ENCODE measurements around the gene TMEM82.
"Not testable (repeated sequence)": the region's sequence is repeated elsewhere in the genome, so short reads cannot be mapped to it uniquely, and the experiment has no call there.

Gene TMEM82

GRCh38 chr1:15742339-15742801, at the start of gene TMEM82:
Gene TMEM82, plus strand, starts transcription at chr1:15742499. Its CDS starts 61 bp downstream, at chr1:15742560.
- no peak for DNase-seq (ENCODE audit: low read depth, low spot score)

- no peak for DNase-seq (ENCODE audit: low read depth, low spot score)
Observed at GRCh38 chr1:15693371-15693770, 48.9 kb upstream of the TMEM82 start.

- DNase-seq (ENCODE audit: low read depth, low spot score) = no peak
Observed at GRCh38 chr1:15696956-15697521, 45.3 kb upstream of the TMEM82 start.

- DNase-seq (ENCODE audit: low read depth, low spot score) = no peak
Observed at GRCh38 chr1:15698201-15698600, 44.1 kb upstream of the TMEM82 start.

- not testable (repeated sequence) for DNase-seq (ENCODE audit: low read depth, low spot score)
Observed at GRCh38 chr1:15699321-15699720, 43.0 kb upstream of the TMEM82 start.

- no peak for DNase-seq (ENCODE audit: low read depth, low spot score)
Observed at GRCh38 chr1:15700508-15700907, 41.8 kb upstream of the TMEM82 start.

GRCh38 chr1:15701784-15702183, 40.5 kb upstream of the TMEM82 start:
- DNase-seq (ENCODE audit: low read depth, low spot score) = no peak

GRCh38 chr1:15702722-15703550, 39.4 kb upstream of the TMEM82 start:
- DNase-seq (ENCODE audit: low read depth, low spot score) = no peak

- peak; percentile 41 for DNase-seq (ENCODE audit: low read depth, low spot score)
Observed at GRCh38 chr1:15703562-15703961, 38.7 kb upstream of the TMEM82 start.

- no peak for DNase-seq (ENCODE audit: low read depth, low spot score)
Observed at GRCh38 chr1:15704526-15705183, 37.6 kb upstream of the TMEM82 start.

- no peak for DNase-seq (ENCODE audit: low read depth, low spot score)
Observed at GRCh38 chr1:15705184-15705566, 37.1 kb upstream of the TMEM82 start.

- DNase-seq (ENCODE audit: low read depth, low spot score) = no peak
Observed at GRCh38 chr1:15706751-15707150, 35.5 kb upstream of the TMEM82 start.

GRCh38 chr1:15707239-15707925, 34.9 kb upstream of the TMEM82 start:
- no peak for DNase-seq (ENCODE audit: low read depth, low spot score)

- DNase-seq (ENCODE audit: low read depth, low spot score) = no peak
Observed at GRCh38 chr1:15708486-15709137, 33.7 kb upstream of the TMEM82 start.

GRCh38 chr1:15709226-15709625, 33.1 kb upstream of the TMEM82 start:
- no peak for DNase-seq (ENCODE audit: low read depth, low spot score)

- no peak for DNase-seq (ENCODE audit: low read depth, low spot score)
Observed at GRCh38 chr1:15712168-15712567, 30.1 kb upstream of the TMEM82 start.

GRCh38 chr1:15714406-15715136, 27.7 kb upstream of the TMEM82 start:
- DNase-seq (ENCODE audit: low read depth, low spot score) = peak; percentile 33

- DNase-seq (ENCODE audit: low read depth, low spot score) = no peak
Observed at GRCh38 chr1:15717418-15718125, 24.7 kb upstream of the TMEM82 start.

- no peak for DNase-seq (ENCODE audit: low read depth, low spot score)
Observed at GRCh38 chr1:15718199-15718601, 24.1 kb upstream of the TMEM82 start.
